Measurements from ENCODE around the gene RNF152.

DNA sequence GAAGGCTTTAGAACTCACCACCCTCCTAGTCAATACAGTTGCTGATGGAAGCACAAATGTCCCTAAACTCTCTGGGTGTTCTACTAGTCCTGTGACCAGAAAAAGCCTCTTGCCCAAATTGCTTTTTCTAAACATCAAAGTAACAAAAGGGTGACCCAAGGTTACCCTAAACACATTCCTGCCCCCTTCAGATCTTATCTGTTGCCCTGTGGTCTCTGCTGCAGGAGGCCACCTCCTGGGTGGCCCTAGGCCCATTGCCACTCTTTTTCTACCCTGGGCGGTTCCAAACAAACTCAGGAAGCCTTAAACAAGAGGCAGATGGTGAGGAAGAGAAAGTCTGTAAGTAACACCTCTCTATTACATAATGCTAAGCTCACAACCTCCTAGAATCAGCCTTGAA lies 3.3 kb downstream of the RNF152 start:
- TF ChIP-seq, protein P1, sequence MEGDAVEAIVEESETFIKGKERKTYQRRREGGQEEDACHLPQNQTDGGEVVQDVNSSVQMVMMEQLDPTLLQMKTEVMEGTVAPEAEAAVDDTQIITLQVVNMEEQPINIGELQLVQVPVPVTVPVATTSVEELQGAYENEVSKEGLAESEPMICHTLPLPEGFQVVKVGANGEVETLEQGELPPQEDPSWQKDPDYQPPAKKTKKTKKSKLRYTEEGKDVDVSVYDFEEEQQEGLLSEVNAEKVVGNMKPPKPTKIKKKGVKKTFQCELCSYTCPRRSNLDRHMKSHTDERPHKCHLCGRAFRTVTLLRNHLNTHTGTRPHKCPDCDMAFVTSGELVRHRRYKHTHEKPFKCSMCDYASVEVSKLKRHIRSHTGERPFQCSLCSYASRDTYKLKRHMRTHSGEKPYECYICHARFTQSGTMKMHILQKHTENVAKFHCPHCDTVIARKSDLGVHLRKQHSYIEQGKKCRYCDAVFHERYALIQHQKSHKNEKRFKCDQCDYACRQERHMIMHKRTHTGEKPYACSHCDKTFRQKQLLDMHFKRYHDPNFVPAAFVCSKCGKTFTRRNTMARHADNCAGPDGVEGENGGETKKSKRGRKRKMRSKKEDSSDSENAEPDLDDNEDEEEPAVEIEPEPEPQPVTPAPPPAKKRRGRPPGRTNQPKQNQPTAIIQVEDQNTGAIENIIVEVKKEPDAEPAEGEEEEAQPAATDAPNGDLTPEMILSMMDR (IDR thresholded peaks at IDR 0.05): no peak
- TF ChIP-seq POLR2A (IDR thresholded peaks at IDR 0.05): no peak

Measured in thyroid gland (tissue), 4 donors.